HG03196 (cell line): ENCODE results near the gene TRAPPC12.

Experiments
- ATAC-seq: cut with Tn5 transposase; IDR thresholded peaks from one replicate; pipeline ENCODE4 v1.9.1; 2021; ENCODE audit not compliant: unreplicated experiment

TRAPPC12 gene

GRCh38 chr2:3405876-3406275 lies 26.4 kb downstream of the TRAPPC12 start:
- ATAC-seq = no peak

GRCh38 chr2:3406501-3406900 lies 27.0 kb downstream of the TRAPPC12 start:
- ATAC-seq = no peak

GRCh38 chr2:3408781-3409180 lies 29.3 kb downstream of the TRAPPC12 start:
- no peak for ATAC-seq

GRCh38 chr2:3409627-3410170 lies 30.2 kb downstream of the TRAPPC12 start:
- no peak for ATAC-seq

GRCh38 chr2:3411103-3411502 lies 31.6 kb downstream of the TRAPPC12 start:
- no peak for ATAC-seq

GRCh38 chr2:3413697-3414096 lies 34.2 kb downstream of the TRAPPC12 start:
- ATAC-seq = no peak

GRCh38 chr2:3414133-3414860 lies 34.8 kb downstream of the TRAPPC12 start:
- no peak for ATAC-seq

- ATAC-seq = no peak
Observed at GRCh38 chr2:3418766-3419404, 39.4 kb downstream of the TRAPPC12 start.

- no peak for ATAC-seq
Observed at GRCh38 chr2:3420076-3420768, 40.7 kb downstream of the TRAPPC12 start.

GRCh38 chr2:3420769-3421397 lies 41.4 kb downstream of the TRAPPC12 start:
- no peak for ATAC-seq

GRCh38 chr2:3421580-3421979 lies 42.1 kb downstream of the TRAPPC12 start:
- ATAC-seq = no peak

- ATAC-seq = no peak
Observed at GRCh38 chr2:3422161-3422779, 42.8 kb downstream of the TRAPPC12 start.

GRCh38 chr2:3423492-3424170 lies 44.1 kb downstream of the TRAPPC12 start:
- no peak for ATAC-seq

- no peak for ATAC-seq
Observed at GRCh38 chr2:3424171-3424795, 44.8 kb downstream of the TRAPPC12 start.

- ATAC-seq = no peak
Observed at GRCh38 chr2:3426615-3427014, 47.1 kb downstream of the TRAPPC12 start.

- ATAC-seq = peak; percentile 42
Observed at GRCh38 chr2:3427272-3427671, 47.8 kb downstream of the TRAPPC12 start.

GRCh38 chr2:3428577-3428976 lies 49.1 kb downstream of the TRAPPC12 start:
- ATAC-seq = no peak

- ATAC-seq = no peak
Observed at GRCh38 chr2:3429066-3429610, 49.6 kb downstream of the TRAPPC12 start.

- no peak for ATAC-seq
Observed at GRCh38 chr2:3430172-3430571, 50.7 kb downstream of the TRAPPC12 start.
